ENCODE measurements around the gene SARNP.
"Not testable (repeated sequence)": the region's sequence is repeated elsewhere in the genome, so short reads cannot be mapped to it uniquely, and the experiment has no call there.

The SARNP gene

GRCh38 chr12:55838361-55838760 is 20.8 kb upstream of the SARNP start:
- no peak for DNase-seq

- not testable (repeated sequence) for DNase-seq
Measured at GRCh38 chr12:55834400-55834799, 16.9 kb upstream of the SARNP start.

- DNase-seq = no peak
Measured at GRCh38 chr12:55833056-55833455, 15.5 kb upstream of the SARNP start.

GRCh38 chr12:55831447-55831815 is 13.9 kb upstream of the SARNP start:
- DNase-seq = no peak

- peak; percentile 72 for DNase-seq
Measured at GRCh38 chr12:55830601-55831446, 13.3 kb upstream of the SARNP start.

GRCh38 chr12:55829967-55830600 is 12.6 kb upstream of the SARNP start:
- peak; percentile 40 for DNase-seq

GRCh38 chr12:55828357-55828756 is 10.8 kb upstream of the SARNP start:
- DNase-seq = no peak

GRCh38 chr12:55827806-55828205 is 10.3 kb upstream of the SARNP start:
- no peak for DNase-seq

- DNase-seq = no peak
Measured at GRCh38 chr12:55824726-55825125, 7.2 kb upstream of the SARNP start.

- no peak for DNase-seq
Measured at GRCh38 chr12:55823419-55823818, 5.9 kb upstream of the SARNP start.

- no peak for DNase-seq
Measured at GRCh38 chr12:55822228-55822627, 4.7 kb upstream of the SARNP start.

GRCh38 chr12:55820679-55821078 is 3.2 kb upstream of the SARNP start:
- no peak for DNase-seq

GRCh38 chr12:55818886-55819285 is 1.4 kb upstream of the SARNP start:
- no peak for DNase-seq

- no peak for DNase-seq
Measured at GRCh38 chr12:55818140-55818728, 710 bp upstream of the SARNP start.

GRCh38 chr12:55816881-55817344 is 611 bp downstream of the SARNP start:
- no peak for DNase-seq

- no peak for DNase-seq
Measured at GRCh38 chr12:55815473-55815872, 2.1 kb downstream of the SARNP start.

- no peak for DNase-seq
Measured at GRCh38 chr12:55814257-55814656, 3.3 kb downstream of the SARNP start.

- no peak for DNase-seq
Measured at GRCh38 chr12:55812088-55812487, 5.4 kb downstream of the SARNP start.

- no peak for DNase-seq
Measured at GRCh38 chr12:55809274-55809673, 8.2 kb downstream of the SARNP start.

- no peak for DNase-seq
Measured at GRCh38 chr12:55806982-55807381, 10.5 kb downstream of the SARNP start.

- no peak for DNase-seq
Measured at GRCh38 chr12:55797550-55797949, 20.0 kb downstream of the SARNP start.

- DNase-seq = no peak
Measured at GRCh38 chr12:55797068-55797467, 20.5 kb downstream of the SARNP start.

- DNase-seq = no peak
Measured at GRCh38 chr12:55795950-55796349, 21.6 kb downstream of the SARNP start.

GRCh38 chr12:55789893-55790292 is 27.6 kb downstream of the SARNP start:
- DNase-seq = no peak
